Mucosa of gallbladder (tissue), 1 donor: ENCODE data around the gene MFAP1. TPM values are rescaled to one million over a fixed set of nuclear protein-coding genes. Genes with fewer than 3 reads are reported as not detected.
"Not testable (repeated sequence)": the region's sequence is repeated elsewhere in the genome, so short reads cannot be mapped to it uniquely, and the experiment has no call there.

Experiments
- DNase-seq: peaks from one replicate; pipeline ENCODE4 v3.0.0-alpha.2; 2020; ENCODE audit warnings: low spot score
- total RNA-seq: library from RNA; stranded (reverse); gene quantifications from one replicate; pipeline ENCODE4 v1.2.1, GENCODE V29; 2021
- donor health status: DM: no; HTN: no; CAD: no.

MFAP1 gene, protein sequence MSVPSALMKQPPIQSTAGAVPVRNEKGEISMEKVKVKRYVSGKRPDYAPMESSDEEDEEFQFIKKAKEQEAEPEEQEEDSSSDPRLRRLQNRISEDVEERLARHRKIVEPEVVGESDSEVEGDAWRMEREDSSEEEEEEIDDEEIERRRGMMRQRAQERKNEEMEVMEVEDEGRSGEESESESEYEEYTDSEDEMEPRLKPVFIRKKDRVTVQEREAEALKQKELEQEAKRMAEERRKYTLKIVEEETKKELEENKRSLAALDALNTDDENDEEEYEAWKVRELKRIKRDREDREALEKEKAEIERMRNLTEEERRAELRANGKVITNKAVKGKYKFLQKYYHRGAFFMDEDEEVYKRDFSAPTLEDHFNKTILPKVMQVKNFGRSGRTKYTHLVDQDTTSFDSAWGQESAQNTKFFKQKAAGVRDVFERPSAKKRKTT
- total RNA-seq = 25.6 TPM

DNA sequence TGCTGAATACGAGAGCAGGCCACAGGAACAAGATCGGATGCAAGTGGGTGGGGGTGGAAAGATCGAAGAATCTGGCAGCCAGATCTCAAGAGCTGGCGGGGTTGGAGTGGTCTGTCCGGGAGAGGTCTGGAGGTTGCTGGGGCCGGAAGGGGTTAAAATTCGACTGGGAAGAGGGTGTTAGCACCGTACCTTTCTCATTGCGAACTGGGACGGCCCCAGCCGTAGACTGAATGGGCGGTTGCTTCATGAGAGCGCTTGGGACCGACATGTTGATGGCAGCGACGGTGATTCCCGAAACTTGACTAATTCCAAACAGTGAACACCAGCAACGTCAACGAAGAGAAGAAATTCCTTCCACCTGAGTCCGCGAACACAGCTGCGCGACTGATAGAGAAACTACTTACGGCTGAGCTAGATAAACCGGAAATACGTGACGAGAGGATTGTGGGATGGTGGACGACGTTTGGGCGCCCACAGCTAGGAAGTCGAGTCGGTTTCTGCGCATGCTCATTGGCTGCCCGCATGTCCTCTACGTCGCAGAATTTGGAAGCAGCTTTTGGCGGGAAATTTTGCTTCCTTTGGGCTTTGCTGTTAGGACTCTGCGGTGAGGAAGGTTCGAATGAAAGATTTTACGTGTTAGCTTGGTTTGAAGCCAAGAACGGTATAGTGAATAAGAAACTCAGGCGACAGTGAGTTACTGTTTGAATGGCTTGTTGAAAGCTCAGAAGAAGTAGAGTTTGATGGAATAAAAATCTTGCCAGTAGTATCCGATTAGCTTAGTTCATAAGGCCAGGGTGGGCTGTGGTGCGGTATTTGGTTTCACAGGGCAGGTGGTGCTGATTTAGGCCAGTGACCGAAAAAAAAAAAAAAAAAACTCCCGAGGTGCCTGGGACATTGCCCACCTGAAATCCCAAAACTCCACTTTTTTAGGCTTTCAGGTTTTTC lies at the start of gene MFAP1:
MFAP1 (minus strand) TSS at position 389 of the 945 bp plus-strand sequence; CDS start at position 268, 121 bp downstream.
- DNase-seq = peak; percentile 97

DNA sequence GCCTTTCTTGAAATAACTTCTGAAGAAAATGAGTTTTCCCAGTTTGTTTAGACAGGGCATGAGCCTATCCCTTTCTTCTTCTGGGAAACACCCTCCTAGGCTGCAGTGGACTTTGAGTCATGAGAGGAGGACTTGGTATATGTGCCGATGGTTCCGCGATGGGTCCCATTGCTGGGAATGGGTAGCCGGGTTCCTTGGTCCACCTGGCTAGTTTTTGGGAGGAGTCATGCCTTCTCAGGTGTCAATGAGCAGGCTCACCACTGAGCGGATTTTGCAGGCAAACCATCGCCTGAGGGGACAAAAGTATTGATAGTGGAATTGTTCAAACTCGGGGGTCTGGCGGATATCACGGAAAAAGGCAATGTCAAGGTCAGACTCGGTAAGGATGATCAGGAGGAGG lies 49.2 kb upstream of the MFAP1 start:
- no peak for DNase-seq

DNA sequence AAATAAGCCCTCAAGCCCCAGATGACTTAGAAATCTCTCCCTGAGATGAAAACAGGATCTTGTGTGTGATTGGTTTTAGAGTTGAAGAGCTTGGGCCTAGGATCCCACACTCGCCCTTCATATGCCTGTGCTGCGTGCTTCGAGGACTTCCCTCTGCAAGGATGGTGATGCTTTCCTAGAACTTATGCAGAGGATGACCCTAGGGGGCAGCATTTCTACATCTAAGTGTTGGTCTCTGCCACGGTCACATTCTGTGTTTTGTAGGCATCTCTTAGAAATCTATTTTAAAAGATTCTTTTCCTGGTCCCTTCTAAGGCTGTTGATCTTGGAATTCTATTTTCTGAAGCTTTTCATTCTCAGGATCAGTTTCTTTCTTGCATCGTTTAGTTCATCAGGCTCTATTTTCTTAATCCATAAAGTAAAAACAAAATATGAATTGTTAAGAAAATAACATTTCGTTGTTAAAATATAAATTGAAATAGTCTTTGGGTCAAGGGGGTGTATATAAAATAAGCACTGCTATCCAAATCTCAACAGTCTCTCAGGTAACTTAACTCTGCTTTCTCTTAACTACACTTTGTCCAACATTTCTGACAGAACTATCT lies 48.0 kb upstream of the MFAP1 start:
- DNase-seq = peak; percentile 66

DNA sequence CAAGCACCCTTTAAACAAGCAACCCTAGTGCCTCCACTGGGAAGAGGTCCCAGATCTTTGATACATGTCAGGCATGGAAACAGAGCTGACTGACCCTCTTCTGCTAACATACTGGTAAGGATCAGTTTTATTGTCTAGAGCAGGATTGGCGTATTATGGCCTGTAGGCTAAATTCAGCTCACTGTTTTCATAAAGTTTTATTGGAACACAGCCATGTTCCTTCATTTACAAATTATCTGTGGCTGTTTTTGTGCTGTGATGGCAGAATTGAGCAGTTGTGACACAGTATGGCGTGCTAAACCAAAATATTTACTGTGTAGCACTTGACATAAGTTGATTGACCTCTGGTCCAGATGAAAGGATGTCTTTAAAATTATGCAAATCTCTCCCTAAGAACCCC lies 47.3 kb upstream of the MFAP1 start:
- no peak for DNase-seq

DNA sequence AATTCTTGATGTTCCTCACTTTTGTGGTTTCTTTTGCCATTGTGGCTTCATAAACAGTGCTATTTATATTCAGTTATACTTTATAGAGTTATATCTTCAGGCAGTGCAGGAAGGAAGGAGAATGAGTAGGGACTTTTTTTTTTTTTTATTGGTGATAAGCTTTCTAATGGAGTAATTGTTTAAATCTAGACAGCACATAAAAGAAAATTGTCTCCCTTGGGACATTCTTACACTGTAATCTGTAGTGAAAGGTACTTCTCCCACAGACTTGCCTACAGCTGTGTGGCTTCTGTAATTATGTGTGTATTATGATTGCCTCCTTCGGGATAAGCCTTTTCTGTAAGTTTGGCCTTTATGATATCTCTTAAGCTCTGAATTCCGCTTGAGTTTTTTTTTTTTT lies 43.9 kb upstream of the MFAP1 start:
- no peak for DNase-seq

DNA sequence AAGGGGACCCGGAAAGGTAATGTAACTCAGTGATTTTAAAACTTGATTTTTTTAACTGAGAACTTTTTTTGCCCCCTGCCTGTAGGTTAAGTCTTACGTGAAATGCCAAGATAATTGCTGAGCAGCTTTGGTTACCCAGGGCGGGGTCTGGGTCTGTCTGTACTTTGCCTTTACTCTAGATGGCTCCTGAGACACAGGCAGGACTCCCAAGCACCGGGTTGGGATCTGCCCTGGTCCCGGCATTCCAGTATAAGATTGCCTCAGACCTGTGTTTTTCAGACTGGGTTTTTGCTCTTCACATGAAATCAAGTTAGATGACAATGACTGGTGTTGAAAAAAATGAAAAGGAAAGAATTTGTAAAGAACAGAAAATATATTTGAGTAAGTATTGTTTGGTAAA lies 42.6 kb upstream of the MFAP1 start:
- no peak for DNase-seq

DNA sequence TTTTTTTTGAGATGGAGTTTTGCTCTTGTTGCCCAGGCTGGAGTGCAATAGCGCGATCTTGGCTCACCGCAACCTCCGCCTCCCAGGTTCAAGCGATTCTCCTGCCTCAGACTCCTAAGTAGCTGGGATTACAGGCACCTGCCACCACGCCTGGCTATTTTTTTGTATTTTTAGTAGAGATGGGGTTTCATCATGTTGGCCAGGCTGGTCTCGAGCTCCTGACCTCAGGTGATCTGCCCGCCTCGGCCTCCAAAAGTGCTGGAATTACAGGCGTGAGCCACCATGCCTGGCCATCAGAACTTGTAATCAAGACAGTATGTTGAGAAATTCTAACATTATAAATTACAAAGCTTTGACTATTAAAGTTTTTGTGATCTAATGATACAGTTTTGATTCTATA lies 42.1 kb upstream of the MFAP1 start:
- DNase-seq = not testable (repeated sequence)

DNA sequence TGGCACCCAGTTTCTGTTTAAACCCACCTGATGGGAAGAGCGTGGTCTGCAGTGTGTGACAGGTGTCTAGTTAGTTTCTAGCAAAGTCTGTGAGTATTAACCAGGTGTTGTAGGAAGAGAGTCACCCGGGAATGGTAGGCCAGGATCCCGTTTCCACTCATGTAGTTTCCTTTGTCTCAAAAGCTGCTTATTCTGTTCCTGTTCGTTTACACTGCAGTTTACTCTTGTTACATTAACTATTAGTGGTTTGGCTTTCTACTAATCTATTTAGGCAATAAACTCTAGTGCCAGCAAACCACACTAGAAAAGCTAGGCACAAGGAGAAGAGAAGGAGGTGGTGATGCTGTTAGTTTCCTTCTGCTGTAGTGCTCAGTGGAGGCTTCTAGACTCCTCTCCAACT lies 35.1 kb upstream of the MFAP1 start:
- no peak for DNase-seq

DNA sequence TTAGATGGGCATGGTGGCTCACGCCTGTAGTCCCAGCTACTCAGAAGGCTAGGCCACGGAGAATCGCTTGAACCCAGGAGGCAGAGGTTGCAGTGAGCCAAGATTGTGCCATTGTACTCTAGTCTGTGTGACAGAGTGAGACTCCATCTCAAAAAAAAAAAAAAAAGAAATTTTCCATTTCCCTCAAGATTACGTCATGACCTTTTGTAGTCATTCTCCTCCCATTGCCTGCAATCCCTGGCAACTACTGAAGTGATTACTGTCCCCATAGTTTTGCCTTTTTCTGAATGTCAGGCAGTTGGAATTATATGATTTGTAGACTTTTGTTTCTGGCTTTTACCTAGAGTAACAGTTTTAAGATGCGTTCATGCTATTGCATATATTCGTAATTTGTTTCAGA lies 30.3 kb upstream of the MFAP1 start:
- DNase-seq = no peak

DNA sequence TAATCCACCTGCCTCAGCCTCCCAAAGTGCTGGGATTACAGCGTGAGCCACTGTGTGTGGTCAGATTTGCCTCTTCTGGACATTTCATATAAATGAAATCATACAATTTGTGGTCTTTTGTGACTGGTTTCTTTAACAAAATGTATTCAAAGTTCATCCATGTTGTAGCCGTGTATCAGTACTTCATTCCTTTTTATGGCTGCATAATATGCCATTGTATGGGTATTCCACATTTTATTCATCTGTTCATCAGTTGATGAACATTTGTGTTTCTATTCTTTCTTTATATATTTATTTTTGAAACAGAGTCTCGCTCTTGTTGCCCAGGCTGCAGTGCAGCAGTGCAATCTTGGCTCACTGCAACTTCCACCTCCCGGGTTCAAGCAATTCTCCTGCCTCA lies 28.1 kb upstream of the MFAP1 start:
- DNase-seq = no peak

DNA sequence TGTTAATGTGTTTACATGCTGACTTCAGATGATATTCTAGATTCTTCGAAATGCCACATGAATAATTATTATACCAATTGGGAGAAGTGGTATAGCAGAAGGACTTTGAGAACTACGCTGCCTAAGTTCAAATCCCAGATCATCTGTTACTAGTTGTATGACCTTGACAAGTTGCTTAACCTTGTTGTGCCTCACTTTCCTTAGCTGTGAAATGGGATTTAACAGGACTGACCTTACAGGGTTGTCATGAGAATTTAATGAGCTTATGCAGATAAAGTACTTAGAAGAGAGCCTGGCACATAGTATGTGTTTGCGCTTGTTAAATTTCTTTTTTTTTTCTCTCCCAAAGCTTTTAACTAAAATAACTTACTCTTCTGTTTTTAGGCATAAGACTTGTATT lies 26.8 kb upstream of the MFAP1 start:
- no peak for DNase-seq

DNA sequence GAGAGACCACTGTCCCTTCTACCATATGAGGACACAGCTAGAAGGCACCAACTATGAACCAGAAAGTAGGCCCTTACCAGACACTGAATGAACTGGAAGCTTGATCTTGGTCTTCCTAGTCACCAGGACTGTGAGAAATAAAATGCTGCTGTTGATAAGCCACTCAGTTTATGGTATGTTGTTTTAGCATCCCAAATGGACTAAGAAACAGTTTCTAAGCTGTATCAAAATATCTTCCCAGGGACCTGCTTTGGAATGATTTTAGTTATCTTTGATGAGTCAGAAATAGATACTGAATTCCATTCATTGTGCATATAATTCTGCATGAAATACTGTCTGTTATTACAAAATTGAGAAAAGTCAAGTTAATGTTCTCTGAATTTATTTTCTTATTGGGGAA lies 20.9 kb upstream of the MFAP1 start:
- DNase-seq = no peak

DNA sequence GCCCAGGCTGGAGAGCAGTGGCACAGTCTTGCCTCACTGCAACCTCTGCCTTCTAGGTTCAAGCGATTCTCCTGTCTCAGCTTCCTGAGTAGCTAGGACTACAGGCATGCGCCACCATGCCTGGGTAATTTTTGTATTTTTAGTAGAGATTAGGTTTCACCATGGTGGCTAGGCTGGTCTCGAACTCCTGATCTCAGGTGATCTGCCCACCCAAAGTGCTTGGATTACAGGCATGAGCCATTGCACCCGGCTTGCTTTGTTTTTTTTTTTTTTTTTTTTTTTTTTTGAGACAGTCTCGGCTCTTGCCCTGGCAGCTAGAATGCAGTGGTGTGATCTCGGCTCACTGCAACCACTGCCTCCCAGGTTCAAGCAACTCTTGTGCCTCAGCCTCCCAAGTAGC lies 8.0 kb upstream of the MFAP1 start:
- not testable (repeated sequence) for DNase-seq

DNA sequence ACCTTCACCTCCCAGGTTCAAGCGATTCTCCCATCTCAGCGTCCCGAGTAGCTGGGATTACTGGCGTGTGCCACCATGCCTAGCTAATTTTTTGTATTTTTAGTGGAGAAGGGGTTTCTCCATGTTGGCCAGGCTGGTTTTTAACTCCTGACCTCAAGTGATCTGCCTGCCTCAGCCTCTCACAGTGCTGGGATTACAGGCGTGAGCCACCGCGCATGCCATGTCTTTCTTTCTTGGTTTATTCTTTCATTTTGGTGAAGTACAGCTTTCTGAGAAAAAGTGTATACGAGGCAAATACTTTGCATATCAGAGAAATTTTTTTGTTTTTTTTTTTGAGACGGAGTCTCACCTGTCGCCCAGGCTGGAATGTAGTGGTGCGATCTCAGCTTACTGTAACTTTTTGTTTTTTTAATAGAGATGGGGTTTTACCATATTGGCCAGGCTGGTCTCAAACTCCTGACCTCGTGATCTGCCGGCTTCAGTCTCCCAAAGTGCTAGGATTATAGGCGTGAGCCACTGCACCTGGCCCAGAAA lies 7.1 kb upstream of the MFAP1 start:
- not testable (repeated sequence) for DNase-seq

DNA sequence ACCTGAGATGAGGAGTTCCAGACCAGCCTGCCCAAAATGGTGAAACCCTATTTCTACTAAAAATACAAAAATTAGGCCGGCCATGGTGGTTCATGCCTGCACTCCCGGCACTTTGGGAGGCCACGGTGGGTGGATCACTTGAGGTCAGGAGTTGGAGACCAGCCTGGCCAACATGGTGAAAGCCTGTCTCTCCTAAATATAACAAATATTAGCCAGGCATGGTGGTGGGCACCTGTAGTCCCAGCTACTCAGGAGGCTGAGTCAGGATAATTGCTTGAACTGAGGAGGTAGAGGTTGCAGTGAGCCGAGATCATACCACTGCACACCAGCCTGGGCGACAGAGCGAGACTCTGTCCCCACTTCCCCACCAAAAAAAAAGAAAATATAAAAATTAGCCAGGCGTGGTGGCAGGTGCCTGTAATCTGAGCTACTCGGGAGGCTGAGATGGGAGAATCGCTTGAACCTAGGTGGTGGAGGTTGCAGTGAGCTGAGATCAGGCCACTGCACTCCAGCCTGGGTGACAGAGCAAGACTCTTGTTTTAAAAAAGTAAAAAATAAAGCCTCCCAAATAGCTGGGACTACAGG lies 6.3 kb upstream of the MFAP1 start:
- not testable (repeated sequence) for DNase-seq

DNA sequence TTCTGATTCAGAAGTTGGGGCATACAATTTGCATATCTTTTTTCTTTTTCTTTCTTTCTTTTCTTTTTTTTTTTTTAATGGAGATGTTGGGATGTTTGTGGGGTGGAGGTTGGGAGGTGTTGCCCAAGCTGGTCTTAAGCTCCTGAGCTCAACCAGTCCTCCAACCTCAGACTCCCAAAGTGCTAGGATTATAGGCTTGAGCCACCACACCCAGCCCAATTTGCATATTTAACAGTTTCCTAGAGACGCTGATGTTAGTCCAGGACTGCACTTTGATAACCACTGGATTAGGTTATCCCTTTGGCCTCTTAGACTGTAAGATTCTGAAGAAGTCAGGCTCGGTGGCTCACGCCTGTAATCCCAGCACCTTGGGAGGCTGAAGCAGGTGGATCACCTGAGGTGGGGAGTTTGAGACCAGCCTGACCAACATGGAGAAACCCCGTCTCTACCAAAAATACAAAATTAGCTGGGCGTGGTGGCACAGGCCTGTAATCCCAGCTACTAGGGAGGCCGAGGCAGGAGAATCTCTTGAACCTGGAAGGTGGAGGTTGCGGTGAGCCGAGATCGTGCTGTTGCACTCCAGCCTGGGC lies 5.6 kb upstream of the MFAP1 start:
- DNase-seq = not testable (repeated sequence)

DNA sequence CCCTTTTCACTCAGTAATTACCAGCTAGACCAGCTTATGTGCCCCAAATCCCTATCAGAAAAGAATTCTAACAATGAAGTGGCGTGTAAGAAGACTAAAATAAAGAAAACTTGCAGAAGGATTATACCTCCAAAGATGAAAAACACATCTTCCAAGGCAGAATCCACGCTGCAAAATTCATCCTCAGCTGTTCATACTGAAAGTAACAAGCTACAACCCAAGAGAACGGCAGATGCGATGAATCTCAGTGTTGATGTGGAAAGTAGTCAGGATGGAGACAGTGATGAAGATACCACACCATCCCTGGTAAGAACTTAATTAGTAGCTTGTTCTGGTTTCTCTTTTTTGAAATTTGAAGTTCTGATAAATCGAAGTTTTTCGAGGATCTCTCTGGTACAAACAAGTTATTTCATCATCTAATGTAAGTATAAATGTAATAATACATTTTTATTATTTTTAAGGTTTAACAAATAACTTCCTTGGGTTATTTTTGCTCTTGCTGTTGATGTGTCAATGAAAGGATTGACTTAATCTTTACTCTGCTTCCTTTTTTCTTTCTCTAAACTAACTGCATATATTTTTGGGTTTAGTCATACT lies 3.7 kb upstream of the MFAP1 start:
- no peak for DNase-seq

DNA sequence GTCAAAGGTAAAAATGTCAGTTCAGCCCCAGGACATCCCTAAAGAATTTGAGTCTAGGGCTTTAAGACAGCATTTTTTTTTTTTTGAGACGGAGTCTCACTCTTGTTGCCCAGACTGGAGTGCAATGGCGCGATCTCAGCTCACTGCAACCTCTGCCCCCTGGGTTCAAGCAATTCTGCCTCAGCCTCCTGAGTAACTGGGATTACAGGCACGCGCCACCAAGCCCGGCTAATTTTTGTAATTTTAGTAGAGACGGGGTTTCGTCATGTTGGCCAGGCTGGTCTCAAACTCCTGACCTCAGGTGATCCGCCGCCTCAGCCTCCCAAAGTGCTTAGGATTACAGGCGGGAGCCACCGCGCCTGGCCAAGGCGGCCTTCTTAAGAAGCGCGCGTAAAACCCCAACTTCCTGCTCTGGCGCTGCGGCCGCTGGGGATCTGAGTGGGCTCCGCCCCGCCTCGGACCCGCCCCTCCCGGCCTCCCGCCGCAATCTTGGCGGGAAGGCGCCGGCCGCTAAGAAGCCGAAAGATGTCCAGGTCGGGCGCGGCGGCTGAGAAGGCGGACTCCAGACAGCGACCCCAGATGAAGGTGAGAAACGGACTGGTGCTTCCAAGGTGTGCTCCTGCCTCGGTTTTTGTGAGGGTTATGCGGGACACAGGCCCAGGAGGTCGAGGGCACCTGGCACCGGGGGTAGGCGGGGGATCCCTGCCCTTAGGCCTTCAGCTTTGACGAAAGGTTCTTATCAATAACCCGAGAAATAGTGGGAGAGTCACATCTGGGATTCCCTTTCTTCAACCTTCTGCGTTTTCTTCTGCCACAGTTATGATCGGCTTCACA lies 2.2 kb upstream of the MFAP1 start, which contains the start of gene WDR76:
WDR76 (plus strand) TSS at position 495 of the 834 bp plus-strand sequence; CDS start at position 526, 31 bp downstream.
- peak; percentile 73 for DNase-seq

DNA sequence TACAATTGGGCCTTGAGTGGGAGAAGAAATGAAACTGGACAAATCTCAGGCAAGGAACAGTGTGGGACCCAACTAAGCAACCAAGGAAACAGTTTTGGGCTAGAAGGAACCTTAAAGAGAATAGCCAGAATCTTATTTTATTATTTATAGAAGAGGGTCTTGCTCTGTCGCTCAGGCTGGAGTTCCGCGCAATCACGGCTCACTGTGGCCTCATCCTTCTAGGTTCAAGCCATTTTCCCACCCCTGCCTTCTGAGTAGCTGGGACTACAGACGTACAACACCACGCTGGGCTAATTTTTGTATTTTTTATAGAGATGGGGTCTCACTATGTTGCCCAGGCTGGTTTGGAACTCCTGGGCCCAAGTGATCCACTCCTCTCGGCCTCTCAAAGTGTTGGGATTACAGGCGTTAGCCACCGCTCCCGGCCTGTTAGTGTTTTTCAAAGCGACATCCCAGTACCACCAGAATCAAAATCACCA lies 1.6 kb upstream of the MFAP1 start:
- no peak for DNase-seq

DNA sequence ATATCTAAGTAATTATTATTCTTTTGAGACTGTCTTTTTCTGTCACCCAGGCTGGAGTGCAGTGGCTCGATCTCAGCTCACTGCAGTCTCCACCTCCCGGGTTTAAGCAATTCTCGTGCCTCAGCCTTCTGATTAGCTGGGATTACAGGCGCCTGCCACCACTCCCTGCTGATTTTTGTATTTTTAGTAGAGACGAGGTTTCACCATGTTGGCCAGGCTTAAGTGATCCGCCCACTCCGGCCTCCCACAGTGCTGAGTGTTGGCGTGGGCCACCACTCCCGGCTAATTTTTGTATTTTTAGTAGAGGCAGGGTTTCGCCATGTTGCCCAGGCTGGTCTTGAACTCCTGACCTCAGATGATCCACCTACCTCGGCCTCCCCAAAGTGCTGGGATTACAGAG lies 815 bp upstream of the MFAP1 start:
- not testable (repeated sequence) for DNase-seq
